Measurements from ENCODE around the gene MOV10. TPM values are rescaled to one million over a fixed set of nuclear protein-coding genes. Genes with fewer than 3 reads are reported as not detected.

MOV10 gene
- total and polyA plus RNA-seq, 9 of the 15 experiments (the other 6 are each of a cell fraction or from before 2014, with no cell fraction given): 16.7 to 105 (median 49.5) TPM

DNA sequence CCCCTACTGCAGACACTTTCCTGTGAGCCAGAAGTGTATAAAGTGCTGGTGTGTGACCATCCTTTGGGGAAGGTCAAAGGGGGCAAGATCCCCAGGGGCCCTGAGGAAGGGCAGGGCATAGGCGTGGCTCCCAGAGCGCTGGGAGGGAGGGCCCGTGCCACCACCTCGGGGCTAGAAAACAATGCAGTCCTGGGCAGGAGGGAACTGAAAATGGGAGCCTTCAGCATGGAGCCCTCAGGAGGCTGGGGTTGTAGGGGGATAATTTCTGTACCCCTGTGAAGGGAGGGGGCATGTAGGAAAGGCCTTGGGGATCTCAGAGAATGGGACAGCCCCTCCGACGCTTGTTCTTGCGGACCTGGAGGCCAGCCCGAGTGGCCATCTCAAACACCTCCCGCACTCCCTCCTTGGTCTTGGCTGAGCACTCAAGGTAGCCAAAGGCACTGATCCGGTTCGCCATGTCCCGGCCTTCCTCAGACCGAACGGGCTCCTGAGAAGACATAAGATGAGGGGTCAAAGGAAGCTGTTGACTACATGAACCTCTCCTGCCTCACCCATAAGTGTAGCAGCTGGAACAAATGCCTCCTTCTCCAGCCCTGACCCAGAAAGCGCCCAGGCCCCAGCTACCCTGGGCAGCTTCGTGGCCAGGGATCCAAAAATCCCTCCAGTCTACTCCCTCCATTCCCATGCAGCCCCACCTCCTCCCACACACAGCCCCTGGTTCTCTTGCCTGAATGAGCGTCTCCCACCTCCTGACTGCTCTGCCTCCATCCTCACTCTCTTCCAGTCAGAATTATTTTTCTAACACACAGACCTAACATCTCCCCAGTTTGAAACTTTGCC, 27.0 kb downstream of the MOV10 start (continued):
- no peak for TF ChIP-seq SIX5 (IDR thresholded peaks at IDR 0.05; ENCODE audit: borderline replicate concordance in 1 of 2, insufficient read depth in 1 of 2, low read depth in 1 of 2, low read length in 2 of 2)
- TF ChIP-seq SIRT6 (IDR thresholded peaks at IDR 0.05; ENCODE audit: low read depth, low read length): peak; percentile 30
- no peak for TF ChIP-seq MTA3 (IDR thresholded peaks at IDR 0.05; ENCODE audit: borderline replicate concordance)
- no peak for TF ChIP-seq STAT6 (CRISPR knock-in tag; IDR thresholded peaks at IDR 0.05)
- no peak for TF ChIP-seq TRIM24 (IDR thresholded peaks at IDR 0.05)
- TF ChIP-seq FOXA1 (IDR thresholded peaks at IDR 0.05; ENCODE audit: borderline replicate concordance): no peak
- TF ChIP-seq EHMT2 (IDR thresholded peaks at IDR 0.05): no peak
- no peak for TF ChIP-seq ZNF124 (CRISPR knock-in tag; IDR thresholded peaks at IDR 0.05)
- TF ChIP-seq SRSF9 (IDR thresholded peaks at IDR 0.05; ENCODE audit: borderline replicate concordance, low read depth, low read length): no peak
- no peak for TF ChIP-seq POLR3G (IDR thresholded peaks at IDR 0.05; ENCODE audit: extremely low read depth, insufficient read length, insufficient replicate concordance)
- TF ChIP-seq SMARCA4 (IDR thresholded peaks at IDR 0.05): no peak
- TF ChIP-seq NR4A1 (CRISPR knock-in tag; IDR thresholded peaks at IDR 0.05): no peak
- TF ChIP-seq NR4A1 (tag; IDR thresholded peaks at IDR 0.05): peak; percentile 28; the same call in 1 of the 2 replicates
- TF ChIP-seq ZNF407 (IDR thresholded peaks at IDR 0.05; ENCODE audit: low read depth): no peak
- TF ChIP-seq ZNF699 (CRISPR knock-in tag; IDR thresholded peaks at IDR 0.05; ENCODE audit: insufficient replicate concordance): no peak
- no peak for TF ChIP-seq ZNF280A (IDR thresholded peaks at IDR 0.05; ENCODE audit: low read depth, partially characterized antibody)
